Adrenal gland (tissue), 5 donors: ENCODE results near the gene ISCU.

Experiments used
- POLR2A ChIP-seq, 2 donors: fragments of 450-650 bp; IDR thresholded peaks; one replicate each; pipeline ENCODE4 v1.6.1; 2017; ENCODE audit warnings: antibody characterized with exemption in 2 of 2, mild to moderate bottlenecking in 2 of 2, moderate library complexity in 1 of 2
- TF ChIP-seq, protein P1 (sequence below), 6 experiments: fragments of 450-650 bp in 4 of 6; fragments of 200-600 bp in 2 of 6; sonication (generic) in 1 of 6; IDR thresholded peaks; 1 replicate in 5 of 6; 2 replicates in 1 of 6; pipeline versions ENCODE4 v1.5.1 to v1.8.0; 2016 to 2021; ENCODE audit warnings: antibody characterized with exemption in 6 of 6, mild to moderate bottlenecking in 2 of 6, moderate library complexity in 1 of 6
- donor health status: DM: no; HTN: no; CAD: no.

- TF ChIP-seq, protein P1, sequence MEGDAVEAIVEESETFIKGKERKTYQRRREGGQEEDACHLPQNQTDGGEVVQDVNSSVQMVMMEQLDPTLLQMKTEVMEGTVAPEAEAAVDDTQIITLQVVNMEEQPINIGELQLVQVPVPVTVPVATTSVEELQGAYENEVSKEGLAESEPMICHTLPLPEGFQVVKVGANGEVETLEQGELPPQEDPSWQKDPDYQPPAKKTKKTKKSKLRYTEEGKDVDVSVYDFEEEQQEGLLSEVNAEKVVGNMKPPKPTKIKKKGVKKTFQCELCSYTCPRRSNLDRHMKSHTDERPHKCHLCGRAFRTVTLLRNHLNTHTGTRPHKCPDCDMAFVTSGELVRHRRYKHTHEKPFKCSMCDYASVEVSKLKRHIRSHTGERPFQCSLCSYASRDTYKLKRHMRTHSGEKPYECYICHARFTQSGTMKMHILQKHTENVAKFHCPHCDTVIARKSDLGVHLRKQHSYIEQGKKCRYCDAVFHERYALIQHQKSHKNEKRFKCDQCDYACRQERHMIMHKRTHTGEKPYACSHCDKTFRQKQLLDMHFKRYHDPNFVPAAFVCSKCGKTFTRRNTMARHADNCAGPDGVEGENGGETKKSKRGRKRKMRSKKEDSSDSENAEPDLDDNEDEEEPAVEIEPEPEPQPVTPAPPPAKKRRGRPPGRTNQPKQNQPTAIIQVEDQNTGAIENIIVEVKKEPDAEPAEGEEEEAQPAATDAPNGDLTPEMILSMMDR (IDR thresholded peaks at IDR 0.05) = peak; percentile 60 to 94 (median 89)
- TF ChIP-seq POLR2A (IDR thresholded peaks at IDR 0.05) = peak in 1 of 2 donors; percentile 61
Measured at GRCh38 chr12:108563136-108563803, 874 bp downstream of the ISCU start.
